ENCODE data around the gene PCDHGB4.
"Not testable (repeated sequence)": the region's sequence is repeated elsewhere in the genome, so short reads cannot be mapped to it uniquely, and the experiment has no call there.

PCDHGB4 gene

DNA sequence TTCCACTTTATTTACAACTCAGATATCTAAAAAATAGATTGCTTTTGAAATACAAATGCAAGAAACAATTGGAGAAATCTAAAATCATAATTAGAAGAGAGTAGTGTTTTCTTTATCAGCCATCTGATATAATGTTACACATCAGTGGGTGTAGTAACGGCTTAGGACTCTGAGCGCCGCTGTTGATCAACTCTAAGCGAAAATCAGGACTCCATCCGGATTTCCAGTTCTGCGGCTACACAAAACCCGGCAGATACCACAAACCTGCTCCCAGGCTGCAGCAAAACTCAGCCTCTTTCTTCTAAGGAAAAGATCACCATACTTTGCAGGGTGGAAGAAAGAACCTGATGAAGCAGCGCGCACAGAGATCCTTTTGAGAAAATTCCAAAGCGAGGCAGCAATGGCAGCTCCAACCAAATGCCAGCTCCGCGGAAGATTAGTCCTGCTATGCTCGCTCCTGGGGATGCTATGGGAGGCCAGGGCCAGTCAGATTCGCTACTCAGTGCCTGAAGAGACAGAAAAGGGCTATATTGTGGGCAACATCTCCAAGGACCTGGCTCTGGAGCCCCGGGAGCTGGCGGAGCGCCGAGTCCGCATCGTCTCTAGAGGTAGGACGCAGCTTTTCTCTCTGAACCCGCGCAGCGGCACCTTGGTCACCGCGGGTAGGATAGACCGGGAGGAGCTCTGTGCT is 15.2 kb downstream of the PCDHGB4 start, which contains the start of gene PCDHGA9:
Gene PCDHGA9, plus strand, starts transcription at position 226 of the 691 bp plus-strand sequence. Its CDS starts 175 bp downstream, at position 401.
- no peak for DNase-seq

DNA sequence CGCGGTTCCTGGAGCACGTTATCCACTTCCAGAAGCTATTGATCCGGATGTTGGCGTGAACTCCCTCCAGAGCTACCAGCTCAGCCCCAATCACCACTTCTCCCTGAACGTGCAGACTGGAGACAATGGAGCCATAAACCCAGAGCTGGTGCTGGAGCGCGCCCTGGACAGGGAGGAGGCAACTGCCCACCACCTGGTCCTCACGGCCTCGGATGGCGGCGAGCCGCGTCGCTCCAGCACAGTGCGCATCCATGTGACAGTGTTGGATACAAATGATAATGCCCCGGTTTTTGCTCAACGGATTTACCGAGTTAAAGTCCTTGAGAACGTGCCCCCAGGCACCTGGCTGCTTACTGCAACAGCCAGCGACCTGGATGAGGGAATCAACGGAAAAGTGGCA is 15.9 kb downstream of the PCDHGB4 start:
- DNase-seq, result no peak

DNA sequence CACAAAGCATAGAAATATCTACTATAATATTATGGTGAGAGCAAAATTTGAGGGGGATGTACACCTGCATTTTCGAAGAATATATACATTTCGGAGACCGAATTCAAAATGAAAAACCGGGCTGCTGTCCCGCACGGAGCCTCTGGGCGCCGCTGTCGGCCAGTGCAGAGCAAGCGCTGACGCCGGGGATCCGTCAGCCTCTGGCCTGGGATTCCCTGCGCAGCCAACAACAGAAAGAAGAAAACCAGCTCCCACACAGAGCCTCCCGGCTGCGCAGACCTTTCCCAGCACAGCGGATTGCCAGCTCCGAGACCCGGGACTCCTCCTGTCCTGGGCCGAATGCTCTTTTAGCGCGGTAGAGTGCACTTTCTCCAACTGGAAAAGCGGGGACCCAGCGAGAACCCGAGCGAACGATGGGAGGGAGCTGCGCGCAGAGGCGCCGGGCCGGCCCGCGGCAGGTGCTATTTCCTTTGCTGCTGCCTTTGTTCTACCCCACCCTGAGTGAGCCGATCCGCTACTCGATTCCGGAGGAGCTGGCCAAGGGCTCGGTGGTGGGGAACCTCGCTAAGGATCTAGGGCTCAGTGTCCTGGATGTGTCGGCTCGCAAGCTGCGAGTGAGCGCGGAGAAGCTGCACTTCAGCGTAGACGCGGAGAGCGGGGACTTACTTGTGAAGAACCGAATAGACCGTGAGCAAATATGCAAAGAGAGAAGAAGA is 20.4 kb downstream of the PCDHGB4 start, which contains the start of gene PCDHGB6:
Gene PCDHGB6, plus strand, starts transcription at position 232 of the 716 bp plus-strand sequence. Its CDS starts 182 bp downstream, at position 414.
- not testable (repeated sequence) for DNase-seq

DNA sequence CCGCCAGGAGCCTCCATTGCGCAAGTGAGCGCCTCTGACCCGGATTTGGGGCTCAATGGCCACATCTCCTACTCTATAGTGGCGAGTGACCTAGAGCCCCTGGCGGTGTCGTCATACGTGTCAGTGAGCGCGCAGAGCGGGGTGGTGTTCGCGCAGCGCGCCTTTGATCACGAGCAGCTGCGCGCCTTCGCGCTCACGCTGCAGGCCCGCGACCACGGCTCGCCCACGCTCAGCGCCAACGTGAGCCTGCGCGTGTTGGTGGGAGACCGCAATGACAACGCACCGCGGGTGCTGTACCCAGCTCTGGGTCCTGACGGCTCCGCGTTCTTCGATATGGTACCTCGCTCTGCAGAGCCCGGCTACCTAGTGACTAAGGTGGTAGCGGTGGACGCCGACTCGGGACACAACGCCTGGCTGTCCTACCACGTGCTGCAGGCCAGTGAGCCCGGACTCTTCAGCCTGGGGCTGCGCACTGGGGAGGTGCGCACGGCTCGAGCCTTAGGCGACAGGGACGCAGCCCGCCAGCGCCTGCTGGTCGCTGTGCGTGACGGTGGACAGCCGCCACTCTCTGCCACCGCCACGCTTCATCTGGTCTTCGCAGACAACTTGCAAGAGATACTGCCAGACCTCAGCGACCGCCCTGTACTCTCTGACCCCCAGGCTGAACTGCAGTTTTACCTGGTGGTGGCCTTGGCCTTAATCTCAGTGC is 22.3 kb downstream of the PCDHGB4 start:
- no peak for DNase-seq

DNA sequence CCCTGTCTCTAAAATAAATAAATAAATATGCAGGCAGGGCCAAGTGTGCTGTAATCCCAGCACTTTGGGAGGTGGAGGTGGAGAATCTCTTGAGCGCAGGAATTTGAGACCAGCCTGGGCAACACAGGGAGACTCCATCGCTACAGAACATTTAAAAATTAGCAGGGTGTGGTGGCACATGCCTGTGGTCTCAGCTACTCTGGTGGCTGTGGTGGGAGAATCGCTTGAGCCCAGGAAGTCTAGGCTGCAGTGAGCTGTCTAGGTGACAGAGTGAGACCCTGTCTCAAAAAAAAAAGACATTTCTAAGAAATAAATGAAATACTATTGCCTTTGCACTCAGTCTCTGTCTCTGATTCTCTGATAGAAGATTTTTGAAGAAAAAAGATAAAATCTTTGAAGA is 24.1 kb downstream of the PCDHGB4 start:
- DNase-seq, result no peak

DNA sequence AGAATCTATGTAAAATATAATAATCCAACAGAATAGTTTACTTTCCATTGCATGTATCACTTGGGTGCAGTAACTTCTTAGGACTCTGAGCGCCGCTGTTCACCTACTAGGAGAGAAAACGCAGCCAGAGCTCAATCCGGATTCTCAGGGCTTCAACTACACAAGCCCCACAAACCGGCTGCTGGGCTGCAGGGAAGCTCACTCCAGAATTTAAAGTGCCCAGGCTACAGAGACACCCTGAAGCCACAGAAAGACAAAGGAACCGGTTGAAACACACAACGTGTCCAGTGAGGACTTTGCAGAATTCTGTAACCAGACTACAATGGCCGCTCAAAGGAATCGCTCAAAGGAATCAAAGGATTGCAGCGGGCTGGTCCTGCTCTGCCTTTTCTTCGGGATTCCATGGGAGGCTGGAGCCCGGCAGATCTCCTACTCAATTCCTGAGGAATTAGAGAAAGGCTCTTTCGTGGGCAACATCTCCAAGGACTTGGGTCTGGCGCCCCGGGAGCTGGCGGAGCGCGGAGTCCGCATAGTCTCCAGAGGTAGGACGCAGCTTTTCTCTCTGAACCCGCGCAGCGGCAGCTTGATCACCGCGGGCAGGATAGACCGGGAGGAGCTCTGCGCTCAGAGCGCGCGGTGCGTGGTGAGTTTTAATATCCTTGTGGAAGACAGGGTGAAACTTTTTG is 25.5 kb downstream of the PCDHGB4 start, which contains the start of gene PCDHGA10:
Gene PCDHGA10, plus strand, starts transcription at position 134 of the 686 bp plus-strand sequence. Its CDS starts 189 bp downstream, at position 323.
- DNase-seq, result peak; percentile 30

DNA sequence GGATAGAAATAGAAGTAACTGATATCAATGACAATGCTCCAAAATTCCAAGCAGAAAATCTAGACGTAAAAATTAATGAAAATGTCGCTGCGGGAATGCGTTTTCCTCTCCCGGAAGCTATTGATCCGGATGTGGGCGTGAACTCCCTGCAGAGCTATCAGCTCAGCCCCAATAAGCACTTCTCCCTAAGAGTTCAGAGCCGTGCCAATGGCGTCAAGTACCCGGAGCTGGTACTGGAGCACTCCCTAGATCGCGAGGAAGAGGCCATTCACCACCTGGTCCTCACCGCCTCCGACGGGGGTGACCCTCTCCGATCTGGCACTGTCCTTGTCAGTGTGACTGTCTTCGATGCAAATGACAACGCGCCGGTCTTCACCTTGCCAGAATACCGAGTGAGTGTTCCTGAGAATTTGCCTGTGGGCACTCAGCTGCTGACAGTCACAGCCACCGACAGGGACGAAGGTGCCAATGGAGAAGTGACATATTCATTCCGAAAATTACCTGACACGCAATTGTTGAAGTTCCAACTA is 26.1 kb downstream of the PCDHGB4 start:
- DNase-seq, result no peak

DNA sequence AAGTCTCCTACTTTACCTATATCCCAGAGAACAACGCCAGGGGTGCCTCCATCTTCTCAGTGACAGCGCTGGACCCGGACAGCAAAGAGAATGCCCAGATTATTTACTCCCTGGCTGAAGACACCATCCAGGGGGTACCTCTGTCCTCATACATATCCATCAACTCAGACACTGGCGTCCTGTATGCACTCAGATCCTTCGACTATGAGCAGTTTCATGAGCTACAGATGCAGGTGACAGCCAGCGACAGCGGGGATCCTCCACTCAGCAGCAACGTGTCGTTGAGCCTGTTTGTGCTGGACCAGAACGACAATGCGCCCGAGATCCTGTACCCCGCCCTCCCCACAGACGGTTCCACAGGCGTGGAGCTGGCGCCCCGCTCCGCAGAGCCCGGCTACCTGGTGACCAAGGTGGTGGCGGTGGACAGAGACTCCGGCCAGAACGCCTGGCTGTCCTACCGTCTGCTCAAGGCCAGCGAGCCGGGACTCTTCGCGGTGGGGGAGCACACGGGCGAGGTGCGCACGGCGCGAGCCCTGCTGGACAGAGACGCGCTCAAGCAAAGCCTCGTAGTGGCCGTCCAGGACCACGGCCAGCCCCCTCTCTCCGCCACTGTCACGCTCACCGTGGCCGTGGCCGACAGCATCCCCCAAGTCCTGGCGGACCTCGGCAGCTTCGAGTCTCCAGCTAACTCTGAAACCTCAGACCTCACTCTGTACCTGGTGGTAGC is 27.2 kb downstream of the PCDHGB4 start:
- not testable (repeated sequence) for DNase-seq

DNA sequence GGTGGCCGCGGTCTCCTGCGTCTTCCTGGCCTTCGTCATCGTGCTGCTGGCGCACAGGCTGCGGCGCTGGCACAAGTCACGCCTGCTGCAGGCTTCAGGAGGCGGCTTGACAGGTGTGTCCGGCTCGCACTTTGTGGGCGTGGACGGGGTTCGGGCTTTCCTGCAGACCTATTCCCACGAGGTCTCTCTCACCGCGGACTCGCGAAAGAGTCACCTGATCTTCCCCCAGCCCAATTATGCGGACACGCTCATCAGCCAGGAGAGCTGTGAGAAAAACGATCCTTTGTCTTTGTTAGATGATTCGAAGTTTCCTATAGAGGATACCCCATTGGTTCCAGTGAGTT is 27.7 kb downstream of the PCDHGB4 start:
- DNase-seq, result not testable (repeated sequence)

DNA sequence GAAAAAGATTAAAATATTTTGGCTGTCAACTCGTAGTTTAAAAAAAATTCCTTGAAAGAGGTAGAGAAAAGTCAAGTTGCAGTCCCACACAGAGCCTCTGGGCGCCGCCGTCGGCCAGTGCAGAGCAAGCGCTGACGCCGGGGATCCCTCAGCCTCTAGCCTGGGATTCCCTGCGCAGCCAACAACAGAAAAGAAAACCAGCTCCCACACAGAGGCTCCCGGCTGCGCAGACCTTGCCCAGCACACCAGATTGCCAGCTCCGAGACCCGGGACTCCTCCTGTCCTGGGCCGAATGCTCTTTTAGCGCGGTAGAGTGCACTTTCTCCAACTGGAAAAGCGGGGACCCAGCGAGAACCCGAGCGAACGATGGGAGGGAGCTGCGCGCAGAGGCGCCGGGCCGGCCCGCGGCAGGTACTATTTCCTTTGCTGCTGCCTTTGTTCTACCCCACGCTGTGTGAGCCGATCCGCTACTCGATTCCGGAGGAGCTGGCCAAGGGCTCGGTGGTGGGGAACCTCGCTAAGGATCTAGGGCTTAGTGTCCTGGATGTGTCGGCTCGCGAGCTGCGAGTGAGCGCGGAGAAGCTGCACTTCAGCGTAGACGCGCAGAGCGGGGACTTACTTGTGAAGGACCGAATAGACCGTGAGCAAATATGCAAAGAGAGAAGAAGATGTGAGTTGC is 30.1 kb downstream of the PCDHGB4 start, which contains the start of gene PCDHGB7:
Gene PCDHGB7, plus strand, starts transcription at position 184 of the 679 bp plus-strand sequence. Its CDS starts 183 bp downstream, at position 367.
- DNase-seq, result peak; percentile 70

DNA sequence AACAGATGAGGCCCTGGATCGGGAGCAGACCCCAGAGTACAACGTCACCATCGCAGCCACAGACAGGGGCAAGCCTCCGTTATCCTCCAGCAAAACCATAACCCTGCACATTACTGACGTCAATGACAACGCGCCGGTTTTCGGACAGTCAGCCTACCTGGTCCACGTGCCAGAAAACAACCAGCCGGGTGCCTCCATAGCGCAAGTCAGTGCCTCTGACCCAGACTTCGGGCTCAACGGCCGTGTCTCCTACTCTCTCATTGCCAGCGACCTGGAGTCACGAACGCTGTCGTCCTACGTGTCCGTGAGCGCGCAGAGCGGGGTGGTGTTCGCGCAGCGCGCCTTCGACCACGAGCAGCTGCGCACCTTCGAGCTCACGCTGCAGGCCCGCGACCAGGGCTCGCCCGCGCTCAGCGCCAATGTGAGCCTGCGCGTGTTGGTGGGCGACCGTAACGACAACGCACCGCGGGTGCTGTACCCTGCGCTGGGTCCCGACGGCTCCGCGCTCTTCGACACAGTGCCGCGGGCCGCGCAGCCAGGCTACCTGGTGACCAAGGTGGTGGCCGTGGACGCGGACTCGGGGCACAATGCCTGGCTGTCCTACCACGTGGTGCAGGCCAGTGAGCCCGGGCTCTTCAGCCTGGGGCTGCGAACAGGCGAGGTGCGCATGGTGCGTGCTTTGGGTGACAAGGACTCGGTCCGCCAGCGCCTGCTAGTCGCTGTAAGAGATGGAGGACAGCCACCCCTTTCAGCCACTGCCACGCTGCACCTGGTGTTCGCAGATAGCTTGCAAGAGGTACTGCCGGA is 31.8 kb downstream of the PCDHGB4 start:
- no peak for DNase-seq

DNA sequence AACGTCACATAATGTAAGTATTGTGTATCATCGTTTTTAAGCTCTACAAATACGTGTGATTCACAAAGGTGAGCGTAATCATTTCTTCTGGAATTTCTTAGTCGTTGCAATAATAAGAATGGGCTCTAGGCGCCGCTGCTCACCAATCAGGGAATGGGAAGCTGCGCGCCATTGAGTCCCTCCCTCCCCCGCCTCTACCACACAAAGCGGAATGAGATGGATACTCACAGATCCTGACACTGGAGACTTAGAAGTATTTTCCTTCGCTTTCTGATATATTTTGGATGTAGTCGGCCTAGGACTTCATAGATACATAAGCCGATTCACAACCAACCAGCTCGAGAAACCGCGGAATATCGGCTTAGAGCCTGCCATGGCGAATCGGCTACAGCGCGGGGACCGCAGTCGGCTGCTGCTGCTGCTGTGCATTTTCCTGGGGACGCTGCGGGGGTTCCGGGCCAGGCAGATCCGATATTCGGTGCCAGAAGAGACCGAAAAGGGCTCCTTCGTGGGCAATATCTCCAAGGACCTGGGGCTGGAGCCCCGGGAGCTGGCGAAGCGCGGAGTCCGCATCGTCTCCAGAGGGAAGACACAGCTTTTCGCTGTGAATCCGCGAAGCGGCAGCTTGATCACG is 33.5 kb downstream of the PCDHGB4 start, which contains the start of gene PCDHGA11:
Gene PCDHGA11, plus strand, starts transcription at position 197 of the 634 bp plus-strand sequence. Its CDS starts 177 bp downstream, at position 374.
- no peak for DNase-seq

DNA sequence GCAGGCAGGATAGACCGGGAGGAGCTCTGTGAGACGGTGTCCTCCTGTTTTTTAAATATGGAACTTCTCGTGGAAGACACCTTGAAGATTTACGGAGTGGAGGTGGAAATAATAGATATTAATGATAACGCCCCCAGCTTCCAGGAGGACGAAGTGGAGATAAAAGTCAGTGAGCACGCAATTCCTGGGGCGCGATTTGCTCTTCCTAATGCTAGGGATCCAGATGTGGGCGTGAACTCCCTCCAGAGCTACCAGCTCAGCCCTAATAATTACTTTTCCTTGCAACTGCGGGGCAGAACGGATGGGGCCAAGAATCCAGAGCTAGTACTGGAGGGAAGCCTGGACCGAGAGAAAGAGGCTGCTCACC is 34.0 kb downstream of the PCDHGB4 start:
- no peak for DNase-seq

DNA sequence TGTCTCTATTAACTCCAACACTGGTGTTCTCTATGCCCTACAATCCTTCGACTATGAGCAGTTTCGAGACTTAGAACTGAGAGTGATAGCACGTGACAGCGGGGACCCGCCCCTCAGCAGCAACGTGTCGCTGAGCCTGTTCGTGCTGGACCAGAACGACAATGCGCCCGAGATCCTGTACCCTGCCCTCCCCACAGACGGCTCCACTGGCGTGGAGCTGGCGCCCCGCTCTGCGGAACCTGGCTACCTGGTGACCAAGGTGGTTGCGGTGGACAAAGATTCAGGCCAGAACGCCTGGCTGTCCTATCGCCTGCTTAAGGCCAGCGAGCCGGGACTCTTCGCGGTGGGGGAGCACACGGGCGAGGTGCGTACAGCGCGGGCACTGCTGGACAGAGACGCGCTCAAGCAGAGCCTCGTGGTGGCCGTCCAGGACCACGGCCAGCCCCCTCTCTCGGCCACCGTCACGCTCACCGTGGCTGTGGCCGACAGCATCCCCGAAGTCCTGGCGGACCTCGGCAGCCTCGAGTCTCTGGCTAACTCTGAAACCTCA is 35.3 kb downstream of the PCDHGB4 start:
- no peak for DNase-seq

DNA sequence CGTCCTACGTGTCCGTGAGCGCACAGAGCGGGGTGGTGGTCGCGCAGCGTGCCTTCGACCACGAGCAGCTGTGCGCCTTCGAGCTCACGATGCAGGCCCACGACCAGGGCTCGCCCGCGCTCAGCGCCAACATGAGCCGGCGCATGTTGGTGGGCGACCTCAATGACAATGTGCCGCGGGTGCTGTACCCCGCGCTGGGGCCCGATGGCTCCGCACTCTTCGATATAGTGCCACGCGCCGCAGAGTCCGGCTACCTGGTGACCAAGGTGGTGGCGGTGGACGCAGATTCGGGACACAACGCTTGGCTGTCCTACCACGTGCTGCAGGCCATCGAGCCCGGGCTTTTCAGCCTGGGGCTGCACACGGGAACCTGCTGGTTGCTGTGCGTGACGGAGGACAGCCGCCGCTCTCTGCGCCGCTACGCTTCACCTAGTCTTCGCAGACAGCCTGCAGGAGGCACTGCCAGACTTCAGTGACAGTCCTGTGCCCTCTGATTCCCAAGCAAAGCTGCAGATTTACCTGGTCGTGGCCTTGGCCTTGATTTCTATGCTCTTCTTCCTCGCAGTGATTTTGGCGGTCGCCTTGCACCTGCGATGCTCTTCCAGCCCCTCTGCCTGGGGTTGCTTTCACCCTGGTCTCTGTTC is 40.4 kb downstream of the PCDHGB4 start:
- DNase-seq, result no peak

DNA sequence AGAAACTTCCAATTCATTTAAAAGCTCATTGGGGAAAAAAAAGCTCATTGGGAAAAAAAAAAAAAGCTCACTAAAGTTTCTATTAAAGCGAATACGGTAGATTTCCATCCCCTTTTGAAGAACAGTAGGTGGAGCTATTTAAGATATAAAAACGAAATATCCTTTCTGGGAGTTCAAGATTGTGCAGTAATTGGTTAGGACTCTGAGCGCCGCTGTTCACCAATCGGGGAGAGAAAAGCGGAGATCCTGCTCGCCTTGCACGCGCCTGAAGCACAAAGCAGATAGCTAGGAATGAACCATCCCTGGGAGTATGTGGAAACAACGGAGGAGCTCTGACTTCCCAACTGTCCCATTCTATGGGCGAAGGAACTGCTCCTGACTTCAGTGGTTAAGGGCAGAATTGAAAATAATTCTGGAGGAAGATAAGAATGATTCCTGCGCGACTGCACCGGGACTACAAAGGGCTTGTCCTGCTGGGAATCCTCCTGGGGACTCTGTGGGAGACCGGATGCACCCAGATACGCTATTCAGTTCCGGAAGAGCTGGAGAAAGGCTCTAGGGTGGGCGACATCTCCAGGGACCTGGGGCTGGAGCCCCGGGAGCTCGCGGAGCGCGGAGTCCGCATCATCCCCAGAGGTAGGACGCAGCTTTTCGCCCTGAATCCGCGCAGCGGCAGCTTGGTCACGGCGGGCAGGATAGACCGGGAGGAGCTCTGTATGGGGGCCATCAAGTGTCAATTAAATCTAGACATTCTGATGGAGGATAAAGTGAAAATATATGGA is 43.0 kb downstream of the PCDHGB4 start, which contains the start of gene PCDHGA12:
Gene PCDHGA12, plus strand, starts transcription at position 176 of the 782 bp plus-strand sequence. Its CDS starts 253 bp downstream, at position 429.
- no peak for DNase-seq

DNA sequence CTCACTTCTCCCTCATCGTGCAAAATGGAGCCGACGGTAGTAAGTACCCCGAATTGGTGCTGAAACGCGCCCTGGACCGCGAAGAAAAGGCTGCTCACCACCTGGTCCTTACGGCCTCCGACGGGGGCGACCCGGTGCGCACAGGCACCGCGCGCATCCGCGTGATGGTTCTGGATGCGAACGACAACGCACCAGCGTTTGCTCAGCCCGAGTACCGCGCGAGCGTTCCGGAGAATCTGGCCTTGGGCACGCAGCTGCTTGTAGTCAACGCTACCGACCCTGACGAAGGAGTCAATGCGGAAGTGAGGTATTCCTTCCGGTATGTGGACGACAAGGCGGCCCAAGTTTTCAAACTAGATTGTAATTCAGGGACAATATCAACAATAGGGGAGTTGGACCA is 43.8 kb downstream of the PCDHGB4 start:
- no peak for DNase-seq

DNA sequence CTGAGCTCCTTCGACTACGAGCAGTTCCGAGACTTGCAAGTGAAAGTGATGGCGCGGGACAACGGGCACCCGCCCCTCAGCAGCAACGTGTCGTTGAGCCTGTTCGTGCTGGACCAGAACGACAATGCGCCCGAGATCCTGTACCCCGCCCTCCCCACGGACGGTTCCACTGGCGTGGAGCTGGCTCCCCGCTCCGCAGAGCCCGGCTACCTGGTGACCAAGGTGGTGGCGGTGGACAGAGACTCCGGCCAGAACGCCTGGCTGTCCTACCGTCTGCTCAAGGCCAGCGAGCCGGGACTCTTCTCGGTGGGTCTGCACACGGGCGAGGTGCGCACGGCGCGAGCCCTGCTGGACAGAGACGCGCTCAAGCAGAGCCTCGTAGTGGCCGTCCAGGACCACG is 44.8 kb downstream of the PCDHGB4 start:
- DNase-seq, result not testable (repeated sequence)

All from NCI-H1436 (cell line).